ENCODE results near the gene ADGB.
A peak's percentile ranks its signal among the peaks of the same experiment; 100 is the strongest.
"Not testable (repeated sequence)": the region's sequence is repeated elsewhere in the genome, so short reads cannot be mapped to it uniquely, and the experiment has no call there.

The ADGB gene

DNA sequence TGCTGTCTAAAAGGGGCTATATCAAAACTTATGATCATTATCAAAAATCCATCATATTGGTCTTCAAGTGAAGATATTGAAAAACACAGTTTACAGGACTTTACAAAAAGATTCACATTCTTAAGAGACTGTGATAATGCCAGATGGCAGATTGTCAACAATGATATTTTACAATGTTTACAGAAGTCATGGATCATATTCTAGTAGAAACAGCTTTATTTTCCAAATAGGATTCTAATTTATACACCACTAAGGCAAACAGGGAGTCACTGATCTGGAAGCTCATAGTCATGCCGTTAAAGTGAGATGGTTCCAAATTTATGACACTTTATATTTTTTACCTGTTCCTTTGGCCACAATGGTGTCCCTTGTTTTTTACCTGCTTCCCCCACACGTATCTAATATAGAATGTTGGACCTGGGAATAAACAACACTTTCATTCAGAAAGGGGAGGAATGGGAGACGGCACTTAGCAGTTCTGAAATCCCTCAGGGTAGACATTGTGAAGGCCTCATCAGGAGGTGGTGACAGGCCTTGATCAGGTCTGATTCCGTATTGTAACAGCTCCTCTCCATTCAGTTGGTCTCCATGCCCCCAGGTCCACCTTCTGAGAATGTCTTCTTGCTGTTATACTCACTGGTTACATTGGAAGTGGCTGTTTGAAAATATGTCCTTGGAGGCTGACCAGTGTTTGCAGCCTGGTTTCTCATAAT is 228.6 kb downstream of the ADGB start:
- no peak for DNase-seq

DNA sequence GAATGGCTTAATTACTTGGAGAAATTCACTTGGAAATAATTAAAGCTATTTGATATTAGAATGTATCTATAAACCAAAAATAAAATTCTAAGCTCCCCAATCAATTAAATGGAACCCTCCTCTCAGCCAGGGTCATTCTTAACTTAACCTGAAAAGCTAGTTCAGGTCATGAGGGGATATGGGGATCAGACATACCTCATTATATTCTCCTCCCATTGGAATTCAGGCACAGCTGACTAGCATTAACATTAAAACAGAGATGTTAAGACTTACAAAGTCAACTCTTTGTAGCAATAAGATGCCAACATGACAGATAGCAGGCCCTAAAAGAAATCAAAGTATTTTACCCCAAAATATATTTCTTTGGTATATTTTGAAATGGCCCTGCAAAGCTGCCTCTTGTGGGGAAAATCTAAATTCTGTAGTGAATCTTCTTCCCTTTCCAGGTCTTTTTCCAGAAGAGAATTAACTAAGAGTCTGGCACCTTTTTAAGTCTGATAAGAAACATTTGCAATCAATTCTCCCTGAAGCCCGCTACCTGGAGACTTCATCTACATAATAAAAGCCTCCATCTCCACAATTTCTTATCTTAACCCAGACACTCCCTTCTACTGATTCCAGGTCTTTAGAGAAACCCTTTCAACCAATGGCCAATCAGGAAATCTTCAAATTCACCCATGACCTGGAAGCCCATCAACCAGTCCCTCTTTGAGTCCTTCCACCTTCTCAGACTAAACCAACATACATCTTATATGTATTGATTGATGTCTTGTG is 231.2 kb downstream of the ADGB start:
- DNase-seq = no peak

DNA sequence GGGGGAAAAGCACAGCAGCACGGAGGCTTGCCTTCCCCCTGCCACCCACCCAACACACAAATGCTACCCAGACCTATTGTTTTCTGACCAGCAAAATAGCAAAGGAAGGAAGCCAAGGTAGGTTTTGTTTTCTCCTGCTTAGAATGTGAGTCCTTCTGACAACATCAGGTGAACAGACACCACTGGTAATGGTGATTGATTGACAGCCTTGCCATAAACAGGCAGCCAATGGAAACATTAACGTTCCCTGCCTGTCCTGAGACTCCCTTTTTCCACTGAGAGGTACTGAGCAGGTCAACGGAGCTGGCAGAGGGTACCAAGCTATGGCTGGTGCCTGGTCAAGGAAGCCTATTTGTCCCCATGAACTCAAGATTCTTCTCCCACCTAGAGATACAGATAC is 234.4 kb downstream of the ADGB start:
- no peak for DNase-seq

DNA sequence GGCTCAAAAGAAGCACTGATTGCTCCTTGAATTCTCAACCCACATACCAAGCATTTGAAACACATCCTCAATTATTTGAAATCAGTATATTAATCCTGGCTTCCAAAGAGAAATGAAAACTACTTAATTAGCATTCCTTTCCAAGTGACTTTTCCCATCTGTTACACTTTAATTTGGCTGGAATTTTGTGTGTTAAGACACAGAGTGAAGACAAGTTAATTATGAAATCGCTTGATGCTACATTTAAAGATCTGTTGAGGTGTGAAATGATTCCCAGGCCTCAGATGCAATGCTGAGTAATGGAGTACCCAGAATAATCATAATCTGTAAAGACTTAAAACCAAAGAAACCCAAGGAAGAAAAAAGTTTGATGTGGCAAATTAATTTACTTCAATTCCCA is 241.4 kb downstream of the ADGB start:
- DNase-seq = no peak

DNA sequence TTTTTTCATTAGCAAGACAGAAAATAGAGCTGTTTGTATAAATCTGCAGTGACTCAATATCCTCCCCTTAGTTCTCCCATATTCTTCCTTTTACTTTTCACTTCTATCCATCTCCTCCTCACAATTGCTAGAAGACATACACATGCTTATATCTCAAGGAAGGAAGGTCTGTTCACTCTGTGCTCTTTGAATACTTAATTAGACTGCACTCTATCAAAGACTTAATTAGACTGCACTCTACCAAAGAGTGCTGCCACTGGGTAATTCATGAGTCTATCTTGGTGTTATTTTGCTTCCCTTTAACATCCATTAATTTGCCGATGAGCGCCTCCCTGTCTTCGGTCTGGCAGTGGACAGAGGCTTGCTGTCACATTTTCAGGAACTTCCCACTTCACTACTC is 241.9 kb downstream of the ADGB start:
- DNase-seq = no peak

DNA sequence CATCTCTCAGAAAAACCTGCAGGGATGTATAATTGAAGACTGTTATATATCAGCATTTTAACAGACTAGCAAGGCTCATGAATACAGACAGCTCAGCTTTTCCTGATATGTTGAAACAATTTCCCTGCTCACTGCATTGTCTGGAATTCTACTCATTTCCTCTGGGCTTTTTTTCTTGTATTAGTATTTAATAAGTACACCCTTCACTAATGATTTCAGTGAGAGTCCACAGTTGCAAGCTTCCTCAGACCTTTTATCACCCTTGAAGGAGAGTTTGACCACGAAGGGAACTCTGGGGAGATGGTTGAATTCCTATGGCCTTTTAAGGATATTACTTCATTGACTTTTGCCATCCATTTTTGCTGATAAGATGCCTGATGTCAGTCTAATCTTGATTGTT is 248.7 kb downstream of the ADGB start:
- peak; percentile 25 for DNase-seq

DNA sequence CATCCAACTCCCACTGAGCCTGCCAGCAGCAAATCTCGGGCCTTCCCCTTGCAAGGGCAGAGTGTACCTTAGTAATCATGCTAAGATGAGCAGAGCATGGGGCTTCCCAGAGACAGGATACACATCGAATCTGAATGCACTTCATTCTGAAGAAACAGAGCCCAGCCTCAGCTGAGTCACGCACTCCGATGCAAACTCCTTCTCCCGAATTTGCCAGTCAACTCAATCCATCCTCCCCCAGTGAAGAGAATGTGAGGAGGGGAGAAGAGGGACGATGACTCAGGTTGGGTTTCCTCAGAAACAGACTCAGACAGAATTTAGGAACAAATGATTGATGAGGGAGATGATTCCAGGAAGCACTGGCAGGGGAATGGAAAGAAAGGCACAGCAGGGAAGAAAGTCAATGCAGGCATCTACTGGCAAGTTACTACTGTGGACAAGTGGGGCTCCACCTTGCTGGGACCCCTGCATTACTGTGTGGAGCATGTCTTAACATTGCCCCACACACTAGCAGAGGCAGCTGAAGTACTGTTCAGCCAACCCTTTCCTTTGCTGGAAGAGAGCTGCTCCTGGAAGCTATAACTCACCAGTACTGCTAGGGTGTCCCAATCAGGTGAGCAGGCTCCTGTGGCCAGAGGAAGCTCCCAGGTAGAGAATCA is 251.6 kb downstream of the ADGB start:
- DNase-seq = peak; percentile 85

DNA sequence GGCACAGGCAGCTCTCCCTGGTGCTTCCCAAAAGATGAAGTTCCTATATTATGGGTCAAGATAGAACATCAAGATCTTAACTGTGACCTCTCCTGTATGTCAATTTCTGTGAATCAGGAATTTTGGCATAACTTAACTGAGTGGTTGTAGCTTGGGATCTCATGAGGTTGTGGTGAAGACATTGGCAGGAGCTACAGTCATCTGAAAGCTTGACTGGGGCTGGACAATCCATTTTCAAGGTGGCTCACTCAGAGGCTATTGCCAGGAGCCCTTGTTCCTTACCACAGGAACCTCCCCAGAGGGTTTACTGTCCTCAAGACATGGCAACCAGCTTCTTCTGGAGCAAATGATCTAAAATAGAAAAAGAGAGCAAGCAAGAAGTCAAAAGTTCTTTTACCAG is 252.2 kb downstream of the ADGB start:
- no peak for DNase-seq

DNA sequence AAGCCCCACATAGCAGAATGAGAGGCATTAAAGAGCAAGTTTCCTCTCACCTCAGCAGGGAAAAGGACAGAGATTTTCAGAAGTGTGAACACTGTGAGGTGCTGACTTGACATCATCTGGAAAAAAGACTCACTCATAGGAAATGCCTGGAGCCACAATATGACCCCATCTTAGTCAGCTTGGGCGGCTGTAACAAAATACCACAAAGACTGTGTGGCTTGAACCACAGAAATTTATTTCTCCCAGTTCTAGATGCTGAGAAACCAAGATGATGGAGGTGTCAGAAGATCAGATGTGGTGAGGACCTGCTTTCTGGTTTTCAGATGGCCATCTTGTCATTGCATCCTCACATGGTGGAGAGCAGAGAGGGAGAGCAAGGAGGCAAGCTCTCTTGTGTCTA is 253.1 kb downstream of the ADGB start:
- DNase-seq = peak; percentile 72

DNA sequence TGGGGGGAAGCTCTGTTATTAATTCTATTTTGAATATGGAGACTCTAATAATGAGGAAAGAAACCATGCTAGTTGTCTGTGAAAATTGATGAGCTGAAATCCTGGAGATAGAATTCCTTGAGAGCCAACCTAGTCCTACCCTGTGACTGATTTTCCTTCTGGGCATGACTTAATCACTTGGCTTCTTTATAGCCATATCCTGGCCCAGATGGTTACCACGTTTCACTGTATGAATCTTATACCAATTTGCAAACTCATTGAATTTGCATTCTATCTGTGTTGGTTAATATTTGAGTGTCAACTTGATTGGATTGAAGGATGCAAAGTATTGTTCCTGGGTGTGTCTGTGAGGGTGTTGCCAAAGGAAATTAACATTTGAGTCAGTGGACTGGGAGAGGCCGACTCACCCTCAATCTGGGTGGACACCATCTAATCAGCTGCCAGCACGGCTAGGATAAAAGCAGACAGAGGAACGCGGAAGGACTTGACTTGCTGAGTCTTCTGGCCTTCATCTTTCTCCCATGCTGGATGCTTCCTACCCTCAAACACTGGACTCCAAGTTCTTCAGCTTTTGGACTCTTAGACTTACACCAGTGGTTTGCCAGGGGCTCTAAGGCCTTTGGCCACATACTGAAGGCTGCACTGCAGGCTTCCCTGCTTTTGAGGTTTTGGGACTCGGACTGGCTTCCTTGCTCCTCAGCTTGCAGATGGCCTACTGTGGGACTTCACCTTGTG is 255.9 kb downstream of the ADGB start:
- not testable (repeated sequence) for DNase-seq

DNA sequence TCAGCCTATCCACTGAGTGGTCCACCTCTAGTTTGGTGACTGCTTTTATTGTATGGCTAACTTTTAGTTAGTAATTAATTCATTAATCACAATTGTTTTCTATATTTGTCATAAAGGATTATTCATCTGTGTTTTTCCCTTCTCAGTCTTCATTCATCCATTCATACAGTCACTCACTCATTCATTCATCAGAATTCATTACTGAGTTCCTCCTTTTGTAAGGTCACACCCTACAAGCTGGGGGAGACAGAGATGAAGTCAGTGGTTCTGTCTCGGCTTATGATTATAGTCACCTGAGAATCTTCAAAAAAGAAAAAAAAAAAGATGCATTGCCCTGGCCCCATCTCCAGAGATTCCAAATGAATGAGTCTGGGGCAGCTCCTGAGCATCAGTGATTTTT is 257.1 kb downstream of the ADGB start:
- peak; percentile 15 for DNase-seq

DNA sequence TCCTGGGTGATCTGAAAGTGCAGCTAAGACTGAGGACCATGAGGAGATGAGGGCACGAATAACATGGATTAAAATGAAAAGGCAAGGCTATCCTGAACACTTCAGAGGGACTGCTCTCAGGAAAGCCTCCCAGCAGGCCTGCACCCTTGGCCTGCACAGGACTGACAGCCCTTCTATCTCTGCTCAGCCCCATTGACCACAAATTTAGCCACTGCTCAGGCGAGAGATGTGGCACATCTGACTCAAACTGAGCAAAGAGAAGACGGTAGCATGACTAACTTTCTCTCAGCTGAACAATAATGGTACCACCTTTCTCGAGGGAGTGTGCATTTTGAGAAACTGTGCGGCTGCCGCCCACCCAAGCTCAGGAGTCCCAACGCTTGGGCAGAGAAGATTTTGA is 257.5 kb downstream of the ADGB start:
- no peak for DNase-seq

DNA sequence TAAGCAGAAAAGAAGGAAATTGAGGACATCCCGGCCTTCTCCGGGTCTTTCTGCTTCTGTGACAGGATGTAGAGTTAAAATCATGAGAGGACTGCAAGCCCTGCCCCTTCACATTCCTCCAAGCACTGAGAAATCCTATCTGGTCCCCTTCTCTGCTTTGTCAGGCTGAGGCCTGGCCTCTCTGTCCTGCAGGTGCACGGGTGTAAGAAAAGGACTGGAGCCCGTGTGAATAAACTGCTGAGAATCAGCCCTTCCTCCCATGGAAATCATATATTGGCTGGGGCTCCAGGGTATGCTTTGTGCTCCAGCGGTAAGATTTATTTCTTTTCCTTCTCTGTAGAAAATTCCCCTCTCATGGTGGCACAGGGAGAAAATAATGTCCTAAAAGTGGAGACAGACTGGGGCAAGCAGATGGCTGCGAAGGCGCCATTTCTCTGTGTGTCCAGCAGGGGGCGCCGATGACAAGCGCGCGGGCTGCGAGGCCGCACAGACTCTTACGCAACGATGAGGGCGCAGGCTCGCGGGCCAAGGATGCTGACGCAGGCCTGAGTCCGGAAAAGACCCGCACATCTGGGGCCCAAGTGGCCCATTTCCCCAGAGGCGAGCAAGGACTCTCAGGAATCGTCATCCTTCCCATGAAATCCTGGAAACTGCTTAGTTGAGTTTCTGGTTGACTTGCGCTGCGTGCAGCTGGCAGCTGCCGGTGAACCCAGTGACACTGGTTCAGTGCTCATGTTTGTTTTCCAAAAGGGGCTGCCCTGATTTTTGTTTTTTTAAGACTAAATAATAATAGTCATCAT is 258.6 kb downstream of the ADGB start:
- peak; percentile 66 for DNase-seq

DNA sequence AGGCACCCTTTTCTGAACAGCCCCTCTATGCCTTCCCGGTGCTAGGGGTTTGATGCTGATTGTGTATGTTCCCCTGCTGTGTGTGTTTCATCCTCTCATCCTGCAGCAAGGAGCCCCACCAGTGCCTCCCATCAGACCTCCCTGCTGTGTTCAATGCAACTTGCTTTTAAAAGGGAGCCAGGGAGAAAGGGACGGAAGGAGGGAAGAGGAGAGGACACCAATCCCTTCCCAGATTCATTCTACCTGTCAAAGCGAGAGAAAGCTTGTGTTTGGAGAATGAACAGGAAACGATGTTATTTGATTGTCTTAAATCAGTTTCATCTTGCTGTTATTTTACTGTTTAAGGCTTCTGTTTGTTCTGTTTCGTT is 259.2 kb downstream of the ADGB start:
- DNase-seq = no peak

DNA sequence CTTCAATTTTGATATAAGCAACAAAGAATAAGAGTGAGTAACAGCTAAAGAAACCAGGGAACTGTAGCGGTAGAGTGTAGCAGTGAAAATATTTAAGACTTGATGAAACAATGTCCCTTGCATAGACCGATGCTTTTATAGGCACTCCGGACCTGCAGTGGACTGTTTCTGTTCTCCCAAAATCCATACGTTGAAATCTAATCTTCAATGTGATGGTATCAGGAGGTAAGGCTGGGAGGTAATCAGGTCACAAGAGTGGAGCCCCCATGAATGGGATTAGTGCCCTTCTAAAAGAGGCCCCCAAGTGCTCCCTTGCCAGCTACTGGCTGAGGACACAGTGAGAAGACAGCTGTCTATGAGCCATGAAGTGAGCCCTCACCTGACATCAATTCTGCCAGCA is 260.4 kb downstream of the ADGB start:
- DNase-seq = no peak

DNA sequence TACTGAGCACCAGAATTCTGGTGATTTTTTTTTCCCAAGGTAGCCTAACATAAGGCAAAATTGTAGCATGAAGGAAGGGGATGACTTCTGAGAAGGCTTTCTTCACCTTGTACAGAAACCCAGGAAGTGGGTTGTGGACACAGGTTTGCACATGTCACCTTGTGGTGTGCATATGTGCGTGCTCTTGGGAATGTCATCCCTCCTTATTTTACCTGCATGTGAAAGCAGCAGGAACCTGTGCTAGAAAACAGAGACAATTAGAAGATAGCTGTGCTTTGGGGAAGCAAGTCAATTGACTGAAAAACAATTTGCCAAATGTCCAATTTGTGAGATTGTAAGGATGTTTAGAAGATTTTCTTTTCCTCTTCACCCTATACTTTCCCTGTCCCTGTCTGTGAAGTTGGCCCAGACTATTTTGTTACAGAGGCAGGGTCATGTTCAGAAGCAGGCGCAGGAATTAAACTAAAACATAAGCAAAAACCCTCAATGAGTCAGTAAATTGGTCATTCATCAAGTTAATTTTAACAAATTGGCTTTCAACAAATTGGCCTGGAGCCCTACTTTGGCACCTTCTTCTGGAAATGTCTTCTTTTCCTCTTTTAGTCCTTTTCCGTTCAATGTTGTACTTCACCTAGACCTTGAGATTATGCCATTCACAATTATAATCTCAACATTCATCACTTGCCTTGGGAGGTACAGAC is 261.2 kb downstream of the ADGB start:
- no peak for DNase-seq

DNA sequence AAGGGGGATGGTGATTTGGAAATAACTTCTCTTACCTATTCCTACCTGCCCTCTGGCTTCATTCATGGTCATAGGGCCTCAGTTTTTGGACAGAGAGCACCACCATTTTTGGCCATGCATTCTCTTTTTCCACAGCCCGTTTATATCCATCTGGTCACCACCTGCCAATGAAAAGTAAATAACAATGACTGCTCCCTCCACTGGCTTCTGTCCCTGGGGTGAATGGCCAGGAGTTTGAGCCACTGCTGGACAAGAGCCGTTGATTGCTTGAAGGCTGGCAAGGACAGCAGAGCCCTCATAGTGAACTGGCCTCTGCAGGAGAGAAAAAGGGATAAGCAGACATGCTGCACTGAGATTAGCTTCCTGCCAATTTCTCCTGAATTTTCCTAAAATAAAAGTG is 261.8 kb downstream of the ADGB start:
- DNase-seq = no peak

DNA sequence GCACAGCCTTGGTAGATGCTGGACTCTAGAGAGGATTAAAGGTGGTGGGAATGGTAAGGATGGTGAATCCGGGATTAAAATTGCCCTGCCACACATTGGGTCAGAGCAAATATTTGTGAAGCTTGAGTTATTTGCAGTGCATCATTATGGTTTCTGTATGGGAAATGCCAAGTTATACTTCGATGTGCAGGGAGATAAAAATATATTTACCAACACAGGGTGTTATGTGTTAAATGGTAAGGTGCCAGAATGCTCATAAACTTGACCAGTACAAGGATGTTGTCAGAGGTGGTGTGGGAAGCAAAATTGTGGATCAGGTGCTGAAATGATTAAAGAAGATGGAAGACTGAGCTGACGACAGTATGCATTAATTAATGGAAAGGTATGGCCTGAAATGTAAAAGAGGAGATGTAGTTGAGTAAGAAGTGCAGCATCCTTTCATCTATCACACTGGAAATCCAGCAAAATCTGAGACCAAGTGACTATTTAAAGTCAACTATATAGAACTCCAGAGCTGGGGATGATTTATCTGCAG is 262.3 kb downstream of the ADGB start:
- DNase-seq = no peak

DNA sequence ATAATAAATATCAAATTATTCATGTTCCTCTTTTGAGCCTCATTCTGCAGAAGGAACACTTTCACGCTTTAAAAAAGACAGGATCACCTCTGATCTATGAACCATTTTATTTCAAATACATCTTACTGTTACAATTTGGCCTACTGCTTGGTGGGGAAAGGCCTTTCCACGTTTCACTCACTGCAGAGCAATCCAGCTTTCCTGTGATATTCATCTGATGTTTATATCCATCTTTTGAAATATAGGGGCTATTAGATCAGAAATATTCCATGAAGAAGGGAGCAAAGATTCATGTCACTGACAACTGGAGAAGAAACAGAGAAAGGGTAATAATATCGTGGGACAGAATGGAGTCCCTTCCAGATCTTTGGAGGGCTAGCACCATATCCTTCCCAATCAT is 262.9 kb downstream of the ADGB start:
- no peak for DNase-seq

DNA sequence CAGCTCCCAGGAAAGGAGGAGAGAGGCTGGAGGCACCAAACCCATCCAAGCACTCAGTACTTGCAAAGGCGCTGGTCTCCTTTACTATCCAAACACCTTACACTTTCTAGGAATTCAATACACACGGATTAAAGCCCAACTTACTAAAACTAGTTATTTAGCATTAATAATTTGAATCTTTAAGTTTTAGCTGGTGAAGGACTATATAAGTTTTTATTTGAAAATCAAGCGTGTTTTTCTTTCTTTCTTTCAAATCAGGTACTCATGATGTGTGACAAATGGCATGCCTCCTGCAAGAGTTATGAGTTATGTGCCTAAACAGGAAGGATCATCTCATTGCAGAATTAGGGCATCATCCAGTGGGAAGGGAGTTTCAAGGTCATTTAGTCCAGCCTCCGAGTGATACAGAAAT is 263.7 kb downstream of the ADGB start:
- no peak for DNase-seq

DNA sequence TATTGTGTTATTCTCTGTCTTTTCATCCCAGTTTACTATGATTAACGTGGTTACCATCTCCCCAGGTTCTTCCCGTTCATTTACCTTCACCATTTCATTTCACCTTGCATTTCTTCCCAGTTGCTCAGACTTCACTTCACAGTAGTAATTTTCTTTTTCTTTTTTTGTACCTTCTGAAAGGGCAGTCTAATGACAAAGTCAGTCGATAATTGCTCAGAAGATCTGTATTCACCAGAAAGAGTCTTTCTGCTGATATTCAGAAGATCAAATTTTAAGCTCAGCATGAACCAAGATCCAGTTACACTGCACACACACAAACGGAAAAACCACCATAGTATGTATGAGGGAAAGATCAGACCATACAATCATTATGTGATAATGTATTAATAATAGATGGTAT is 265.5 kb downstream of the ADGB start:
- DNase-seq = no peak

DNA sequence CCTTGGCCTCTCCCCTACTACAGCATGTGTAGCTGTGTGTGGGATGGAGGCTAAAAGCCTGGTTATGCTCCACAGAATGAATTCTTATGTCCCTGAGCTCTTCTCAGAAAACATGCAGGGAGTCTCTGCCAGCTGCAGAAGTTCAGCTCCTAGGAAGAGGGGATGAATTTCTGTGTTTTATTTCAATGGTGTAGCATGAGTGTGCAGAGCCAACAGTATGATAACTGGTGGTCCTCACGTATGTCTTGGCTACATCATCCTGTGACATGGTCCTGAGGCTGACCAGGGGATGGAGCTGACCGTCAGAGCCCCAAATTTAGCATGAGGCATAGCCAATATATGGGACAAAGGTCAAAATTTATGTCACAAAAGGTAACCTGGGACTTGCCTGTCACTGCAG is 266.1 kb downstream of the ADGB start:
- no peak for DNase-seq
